ENCODE results near the gene RAB35.

Gene RAB35

GRCh38 chr12:120103371-120103770 is 13.2 kb downstream of the RAB35 start:
- DNase-seq = no peak
- TF ChIP-seq GATA1 (IDR thresholded peaks at IDR 0.05; ENCODE audit: low read depth, low read length) (no peak), POLR2A (IDR thresholded peaks at IDR 0.05; ENCODE audit: low read length) (no peak)

GRCh38 chr12:120103044-120103338 is 13.6 kb downstream of the RAB35 start:
- no peak for TF ChIP-seq POLR2A (IDR thresholded peaks at IDR 0.05; ENCODE audit: low read length)
- no peak for TF ChIP-seq GATA1 (IDR thresholded peaks at IDR 0.05; ENCODE audit: low read depth, low read length)
- DNase-seq = no peak

- TF ChIP-seq POLR2A (IDR thresholded peaks at IDR 0.05; ENCODE audit: low read length) (no peak), GATA1 (IDR thresholded peaks at IDR 0.05; ENCODE audit: low read depth, low read length) (no peak)
- no peak for DNase-seq
These were observed 14.1 kb downstream of the RAB35 start for GRCh38 chr12:120102189-120103043.

GRCh38 chr12:120101617-120102016 is 14.9 kb downstream of the RAB35 start:
- no peak for DNase-seq
- no peak for TF ChIP-seq GATA1 (IDR thresholded peaks at IDR 0.05; ENCODE audit: low read depth, low read length)

- DNase-seq = no peak
- TF ChIP-seq GATA1 (IDR thresholded peaks at IDR 0.05; ENCODE audit: low read depth, low read length) (no peak), POLR2A (IDR thresholded peaks at IDR 0.05; ENCODE audit: low read length) (no peak)
These were observed 15.4 kb downstream of the RAB35 start for GRCh38 chr12:120101182-120101581.

GRCh38 chr12:120100630-120101029 is 15.9 kb downstream of the RAB35 start:
- DNase-seq = no peak
- TF ChIP-seq GATA1 (IDR thresholded peaks at IDR 0.05; ENCODE audit: low read depth, low read length) (no peak), POLR2A (IDR thresholded peaks at IDR 0.05; ENCODE audit: low read length) (no peak)

- no peak for DNase-seq
These were observed 16.8 kb downstream of the RAB35 start for GRCh38 chr12:120099738-120100137.

GRCh38 chr12:120098756-120099470 is 17.6 kb downstream of the RAB35 start:
- no peak for DNase-seq
- TF ChIP-seq POLR2A (IDR thresholded peaks at IDR 0.05; ENCODE audit: low read length) = no peak
- no peak for TF ChIP-seq GATA1 (IDR thresholded peaks at IDR 0.05; ENCODE audit: low read depth, low read length)

More at GRCh38 chr12:120099738-120100137, 16.8 kb downstream of the RAB35 start:
- TF ChIP-seq POLR2A (IDR thresholded peaks at IDR 0.05; ENCODE audit: low read length) (no peak), GATA1 (IDR thresholded peaks at IDR 0.05; ENCODE audit: low read depth, low read length) (no peak)

GRCh38 chr12:120096671-120097202 is 19.8 kb downstream of the RAB35 start:
- TF ChIP-seq GATA1 (IDR thresholded peaks at IDR 0.05; ENCODE audit: low read depth, low read length) (no peak), POLR2A (IDR thresholded peaks at IDR 0.05; ENCODE audit: low read length) (no peak)
- DNase-seq = no peak

GRCh38 chr12:120095736-120096135 is 20.8 kb downstream of the RAB35 start:
- no peak for DNase-seq
- TF ChIP-seq GATA1 (IDR thresholded peaks at IDR 0.05; ENCODE audit: low read depth, low read length) = no peak
- TF ChIP-seq POLR2A (IDR thresholded peaks at IDR 0.05; ENCODE audit: low read length) = no peak

GRCh38 chr12:120095331-120095730 is 21.2 kb downstream of the RAB35 start:
- DNase-seq = no peak
- TF ChIP-seq POLR2A (IDR thresholded peaks at IDR 0.05; ENCODE audit: low read length) (no peak), GATA1 (IDR thresholded peaks at IDR 0.05; ENCODE audit: low read depth, low read length) (no peak)

- DNase-seq = no peak
- TF ChIP-seq POLR2A (IDR thresholded peaks at IDR 0.05; ENCODE audit: low read length) = no peak
- no peak for TF ChIP-seq GATA1 (IDR thresholded peaks at IDR 0.05; ENCODE audit: low read depth, low read length)
These were observed 22.1 kb downstream of the RAB35 start for GRCh38 chr12:120094485-120094884.

- TF ChIP-seq GATA1 (IDR thresholded peaks at IDR 0.05; ENCODE audit: low read depth, low read length) (no peak), POLR2A (IDR thresholded peaks at IDR 0.05; ENCODE audit: low read length) (no peak)
- DNase-seq = no peak
These were observed 22.8 kb downstream of the RAB35 start for GRCh38 chr12:120093592-120094355.

GRCh38 chr12:120093336-120093591 is 23.3 kb downstream of the RAB35 start:
- TF ChIP-seq POLR2A (IDR thresholded peaks at IDR 0.05; ENCODE audit: low read length) (no peak), GATA1 (IDR thresholded peaks at IDR 0.05; ENCODE audit: low read depth, low read length) (no peak)
- no peak for DNase-seq

Data from erythroblast (primary cell).